Activated CD8-positive, alpha-beta memory T cell treated with anti-CD3 and anti-CD28 coated beads, Interleukin-2, amount 10 ng/mL, durations not matched to agents 7 days and 5 days (primary cell): Measurements from ENCODE around the gene TCF4. TPM values are rescaled to one million over a fixed set of nuclear protein-coding genes. Genes with fewer than 3 reads are reported as not detected.

Experiments
- ATAC-seq: fragments of 150-1000 bp; cut with Tn5 transposase; one replicate; pipeline ENCODE4 v1.10.0; 2021; ENCODE audit warnings: moderate library complexity
- CTCF ChIA-PET: fragments of 350-600 bp; sonication (Branson Sonifier 250); formaldehyde crosslinking; loops from one replicate; lab custom pipeline; 2021; ENCODE audit warnings: antibody characterized with exemption; lab: Charles Lee
- DNase-seq: peaks from one replicate; pipeline ENCODE4 v3.0.0-alpha.2; 2020
- H3K27ac Mint-ChIP-seq: one replicate; pipeline ENCODE4 v1.8.0; 2021; ENCODE audit warnings: mild to moderate bottlenecking, mixed read lengths
- H3K27me3 Mint-ChIP-seq: one replicate; pipeline ENCODE4 v1.8.0; 2021; ENCODE audit warnings: mixed read lengths
- H3K36me3 Mint-ChIP-seq: one replicate; pipeline ENCODE4 v1.8.0; 2021; ENCODE audit warnings: mild to moderate bottlenecking, mixed read lengths
- H3K4me1 Mint-ChIP-seq: one replicate; pipeline ENCODE4 v1.8.0; 2021; ENCODE audit warnings: mixed read lengths
- H3K4me3 Mint-ChIP-seq: one replicate; pipeline ENCODE4 v1.8.0; 2021; ENCODE audit warnings: mild to moderate bottlenecking, moderate library complexity, mixed read lengths
- H3K9me3 Mint-ChIP-seq: one replicate; pipeline ENCODE4 v1.8.0; 2022; ENCODE audit warnings: low read depth, mixed read lengths
- total RNA-seq, 2 experiments: library from RNA; stranded (reverse); gene quantifications; one replicate each; pipeline ENCODE4 v1.2.3, GENCODE V29; 2021

Gene TCF4
- total RNA-seq, 2 experiments from 2014 or later = 1.2 to 2.0 TPM

GRCh38 chr18:55324166-55324565 lies 263.8 kb downstream of the TCF4 start:
- peaks cover 1% of the 10 kb centered on the region for H3K36me3 Mint-ChIP-seq
- peaks cover 3% of the 10 kb centered on the region for H3K9me3 Mint-ChIP-seq
- H3K27me3 Mint-ChIP-seq = peaks cover 39% of the 10 kb centered on the region
- H3K4me1 Mint-ChIP-seq = peaks cover 5% of the 10 kb centered on the region
- CTCF ChIA-PET = no interaction called here
- DNase-seq = no peak
- no peak overlapping the region for H3K4me3 Mint-ChIP-seq
- H3K27ac Mint-ChIP-seq = no peak overlapping the region
- no peak for ATAC-seq

- H3K36me3 Mint-ChIP-seq = peaks cover 1% of the 10 kb centered on the region
- H3K9me3 Mint-ChIP-seq = peaks cover 3% of the 10 kb centered on the region
- no peak overlapping the region for H3K4me3 Mint-ChIP-seq
- no peak for DNase-seq
- no peak overlapping the region for H3K27ac Mint-ChIP-seq
- peaks cover 5% of the 10 kb centered on the region for H3K4me1 Mint-ChIP-seq
- ATAC-seq = no peak
- CTCF ChIA-PET = interaction anchor here (1.4 kb wide), 1 partner anchor 11 kb away, joined by 3 read pairs; no protein-coding TSS in a partner anchor
- peaks cover 40% of the 10 kb centered on the region for H3K27me3 Mint-ChIP-seq
Observed at GRCh38 chr18:55323051-55323994, 264.7 kb downstream of the TCF4 start.

GRCh38 chr18:55322178-55322735 lies 265.7 kb downstream of the TCF4 start:
- DNase-seq (no peak), ATAC-seq (peak; percentile 47)
- H3K36me3 Mint-ChIP-seq = peaks cover 1% of the 10 kb centered on the region
- CTCF ChIA-PET = interaction anchor here (1.4 kb wide), 1 partner anchor 10 kb away, joined by 3 read pairs; no protein-coding TSS in a partner anchor
- H3K9me3 Mint-ChIP-seq = peaks cover 3% of the 10 kb centered on the region
- H3K27ac Mint-ChIP-seq = no peak overlapping the region
- peaks cover 5% of the 10 kb centered on the region for H3K4me1 Mint-ChIP-seq
- no peak overlapping the region for H3K4me3 Mint-ChIP-seq
- H3K27me3 Mint-ChIP-seq = peaks cover 43% of the 10 kb centered on the region

GRCh38 chr18:55321265-55322177 lies 266.5 kb downstream of the TCF4 start:
- Mint-ChIP-seq H3K27ac (no peak overlapping the region), H3K4me1 (peaks cover 5% of the 10 kb centered on the region), H3K9me3 (peaks cover 3% of the 10 kb centered on the region), H3K4me3 (peak overlapping the region; percentile 61), H3K36me3 (peaks cover 1% of the 10 kb centered on the region), H3K27me3 (peaks cover 43% of the 10 kb centered on the region)
- no peak for ATAC-seq
- CTCF ChIA-PET = no interaction called here
- DNase-seq = peak; percentile 43

GRCh38 chr18:55320424-55321264 lies 267.3 kb downstream of the TCF4 start:
- no peak overlapping the region for H3K27ac Mint-ChIP-seq
- H3K4me1 Mint-ChIP-seq = peaks cover 5% of the 10 kb centered on the region
- peaks cover 1% of the 10 kb centered on the region for H3K36me3 Mint-ChIP-seq
- ATAC-seq (no peak), DNase-seq (no peak)
- peaks cover 3% of the 10 kb centered on the region for H3K9me3 Mint-ChIP-seq
- CTCF ChIA-PET = no interaction called here
- no peak overlapping the region for H3K4me3 Mint-ChIP-seq
- H3K27me3 Mint-ChIP-seq = peaks cover 43% of the 10 kb centered on the region

- no peak overlapping the region for H3K4me3 Mint-ChIP-seq
- peaks cover 1% of the 10 kb centered on the region for H3K36me3 Mint-ChIP-seq
- no peak overlapping the region for H3K27ac Mint-ChIP-seq
- peaks cover 3% of the 10 kb centered on the region for H3K9me3 Mint-ChIP-seq
- H3K4me1 Mint-ChIP-seq = peaks cover 5% of the 10 kb centered on the region
- DNase-seq (no peak), ATAC-seq (no peak)
- CTCF ChIA-PET = no interaction called here
- H3K27me3 Mint-ChIP-seq = peaks cover 43% of the 10 kb centered on the region
Observed at GRCh38 chr18:55319459-55320193, 268.4 kb downstream of the TCF4 start.

GRCh38 chr18:55318951-55319441 lies 269.0 kb downstream of the TCF4 start:
- no peak for ATAC-seq
- H3K27me3 Mint-ChIP-seq = peaks cover 39% of the 10 kb centered on the region
- DNase-seq = no peak
- peaks cover 5% of the 10 kb centered on the region for H3K4me1 Mint-ChIP-seq
- CTCF ChIA-PET = no interaction called here
- H3K36me3 Mint-ChIP-seq = peaks cover 1% of the 10 kb centered on the region
- peaks cover 3% of the 10 kb centered on the region for H3K9me3 Mint-ChIP-seq
- no peak overlapping the region for H3K27ac Mint-ChIP-seq
- no peak overlapping the region for H3K4me3 Mint-ChIP-seq

- CTCF ChIA-PET = no interaction called here
- peaks cover 1% of the 10 kb centered on the region for H3K36me3 Mint-ChIP-seq
Observed at GRCh38 chr18:55317864-55318263, 270.1 kb downstream of the TCF4 start.

GRCh38 chr18:55317324-55317723 lies 270.7 kb downstream of the TCF4 start:
- no peak overlapping the region for H3K27ac Mint-ChIP-seq
- H3K4me1 Mint-ChIP-seq = peaks cover 5% of the 10 kb centered on the region
- peaks cover 27% of the 10 kb centered on the region for H3K27me3 Mint-ChIP-seq
- ATAC-seq (no peak), DNase-seq (no peak)
- H3K4me3 Mint-ChIP-seq = no peak overlapping the region
- CTCF ChIA-PET = no interaction called here
- peaks cover 3% of the 10 kb centered on the region for H3K9me3 Mint-ChIP-seq
- H3K36me3 Mint-ChIP-seq = peaks cover 1% of the 10 kb centered on the region

More at GRCh38 chr18:55317864-55318263, 270.1 kb downstream of the TCF4 start:
- Mint-ChIP-seq H3K27me3 (peaks cover 30% of the 10 kb centered on the region), H3K9me3 (peaks cover 3% of the 10 kb centered on the region), H3K27ac (no peak overlapping the region), H3K4me3 (no peak overlapping the region), H3K4me1 (peaks cover 5% of the 10 kb centered on the region)
- no peak for DNase-seq
- ATAC-seq = no peak

GRCh38 chr18:55316486-55317184 lies 271.4 kb downstream of the TCF4 start:
- Mint-ChIP-seq H3K4me1 (peaks cover 3% of the 10 kb centered on the region), H3K9me3 (peaks cover 1% of the 10 kb centered on the region), H3K4me3 (no peak overlapping the region), H3K27ac (no peak overlapping the region), H3K36me3 (no peaks in the 10 kb centered on the region), H3K27me3 (peaks cover 25% of the 10 kb centered on the region)
- CTCF ChIA-PET = no interaction called here
- no peak for DNase-seq
- ATAC-seq = no peak

GRCh38 chr18:55314615-55315237 lies 273.3 kb downstream of the TCF4 start:
- no peak for DNase-seq
- Mint-ChIP-seq H3K9me3 (no peaks in the 10 kb centered on the region), H3K36me3 (no peaks in the 10 kb centered on the region), H3K4me1 (no peaks in the 10 kb centered on the region), H3K27ac (no peak overlapping the region), H3K4me3 (no peak overlapping the region), H3K27me3 (peaks cover 10% of the 10 kb centered on the region)
- no peak for ATAC-seq
- CTCF ChIA-PET = no interaction called here
